Measurements from ENCODE around the gene OAS1.

GRCh38 chr12:112936264-112936663 lies 29.5 kb downstream of the OAS1 start:
- TF ChIP-seq CTCF (conservative IDR thresholded peaks at IDR 0.05 in 1 of 2, IDR thresholded peaks at IDR 0.05 in 1 of 2; ENCODE audit: extremely low read depth in 1 of 2, insufficient read depth in 1 of 2, low read depth in 1 of 2, low read length in 2 of 2) (no peak), EZH2 (IDR thresholded peaks at IDR 0.05; ENCODE audit: borderline replicate concordance, low read length) (no peak)
